ENCODE measurements around the gene ZNF619.

The ZNF619 gene

GRCh38 chr3:40511031-40511718 lies 34.3 kb downstream of the ZNF619 start:
- no peaks in the 10 kb centered on the region for H3K27me3 ChIP-seq (ENCODE audit: control insufficient read depth, insufficient read depth, low read length)
- H3K4me3 ChIP-seq (ENCODE audit: low read depth, low read length), result no peak overlapping the region
- no peaks in the 10 kb centered on the region for H3K9me3 ChIP-seq (ENCODE audit: control insufficient read depth, insufficient read depth, low read length)
- peaks cover 2% of the 10 kb centered on the region for H3K4me1 ChIP-seq (ENCODE audit: control insufficient read depth, insufficient read depth, low read length)
- no peak overlapping the region for H3K9ac ChIP-seq (ENCODE audit: low read depth, low read length)
- peaks cover 16% of the 10 kb centered on the region for H3K36me3 ChIP-seq (ENCODE audit: control insufficient read depth, insufficient read depth, low read length)

GRCh38 chr3:40516201-40516600 lies 39.3 kb downstream of the ZNF619 start:
- Histone ChIP-seq H3K4me1 (ENCODE audit: control insufficient read depth, insufficient read depth, low read length) (no peaks in the 10 kb centered on the region), H3K9ac (ENCODE audit: low read depth, low read length) (no peak overlapping the region), H3K4me3 (ENCODE audit: low read depth, low read length) (no peak overlapping the region), H3K36me3 (ENCODE audit: control insufficient read depth, insufficient read depth, low read length) (peaks cover 14% of the 10 kb centered on the region), H3K9me3 (ENCODE audit: control insufficient read depth, insufficient read depth, low read length) (no peaks in the 10 kb centered on the region), H3K27me3 (ENCODE audit: control insufficient read depth, insufficient read depth, low read length) (no peaks in the 10 kb centered on the region)

DNA sequence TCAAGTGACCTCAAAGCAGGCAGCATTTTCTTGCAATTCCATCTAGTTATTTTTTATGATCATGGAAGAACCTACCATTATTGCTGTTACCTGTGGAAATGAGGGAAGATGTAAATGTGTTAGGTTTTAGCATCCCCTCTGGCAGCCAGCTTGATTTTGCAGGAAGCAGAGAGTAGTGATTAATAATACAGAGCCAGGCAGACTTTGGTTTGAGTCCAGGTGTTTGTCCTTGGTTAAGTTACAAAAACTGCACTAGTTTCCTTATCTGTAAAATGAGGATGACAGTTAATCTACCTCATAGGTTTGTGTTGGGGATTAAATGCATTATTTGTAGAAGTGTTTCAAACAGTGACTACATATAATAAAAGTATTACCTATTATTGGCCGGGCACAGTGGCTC lies 41.1 kb downstream of the ZNF619 start:
- no peaks in the 10 kb centered on the region for H3K9me3 ChIP-seq (ENCODE audit: control insufficient read depth, insufficient read depth, low read length)
- peaks cover 10% of the 10 kb centered on the region for H3K36me3 ChIP-seq (ENCODE audit: control insufficient read depth, insufficient read depth, low read length)
- no peak overlapping the region for H3K9ac ChIP-seq (ENCODE audit: low read depth, low read length)
- no peaks in the 10 kb centered on the region for H3K4me1 ChIP-seq (ENCODE audit: control insufficient read depth, insufficient read depth, low read length)
- no peaks in the 10 kb centered on the region for H3K27me3 ChIP-seq (ENCODE audit: control insufficient read depth, insufficient read depth, low read length)
- H3K4me3 ChIP-seq (ENCODE audit: low read depth, low read length), result no peak overlapping the region

DNA sequence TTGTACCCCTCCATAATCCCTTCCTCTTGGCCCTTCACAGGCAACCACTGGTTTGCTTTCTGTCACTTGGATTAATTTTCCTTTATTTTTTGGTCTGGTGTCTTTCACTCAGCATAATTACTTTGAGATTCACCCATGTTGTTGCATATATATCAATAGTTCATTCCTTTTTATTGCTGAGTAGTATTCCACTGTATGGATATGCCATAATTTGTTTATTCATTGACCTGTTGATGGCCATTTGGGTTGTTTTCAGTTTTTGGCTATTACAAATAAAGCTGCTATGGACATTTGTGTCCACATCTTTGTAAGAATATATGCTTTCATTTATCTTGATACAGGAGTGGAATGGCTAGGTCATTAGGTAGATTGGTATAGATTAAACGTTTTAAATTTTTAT lies 41.9 kb downstream of the ZNF619 start:
- Histone ChIP-seq H3K4me3 (ENCODE audit: low read depth, low read length) (no peak overlapping the region), H3K9me3 (ENCODE audit: control insufficient read depth, insufficient read depth, low read length) (no peaks in the 10 kb centered on the region), H3K9ac (ENCODE audit: low read depth, low read length) (no peak overlapping the region), H3K4me1 (ENCODE audit: control insufficient read depth, insufficient read depth, low read length) (no peaks in the 10 kb centered on the region), H3K36me3 (ENCODE audit: control insufficient read depth, insufficient read depth, low read length) (peaks cover 10% of the 10 kb centered on the region), H3K27me3 (ENCODE audit: control insufficient read depth, insufficient read depth, low read length) (no peaks in the 10 kb centered on the region)

- H3K9ac ChIP-seq (ENCODE audit: low read depth, low read length), result no peak overlapping the region
These were observed 44.3 kb downstream of the ZNF619 start for GRCh38 chr3:40521254-40521653.

GRCh38 chr3:40523781-40524180 lies 46.9 kb downstream of the ZNF619 start:
- no peaks in the 10 kb centered on the region for H3K4me1 ChIP-seq (ENCODE audit: control insufficient read depth, insufficient read depth, low read length)
- H3K9me3 ChIP-seq (ENCODE audit: control insufficient read depth, insufficient read depth, low read length), result no peaks in the 10 kb centered on the region
- H3K9ac ChIP-seq (ENCODE audit: low read depth, low read length), result no peak overlapping the region
- no peaks in the 10 kb centered on the region for H3K36me3 ChIP-seq (ENCODE audit: control insufficient read depth, insufficient read depth, low read length)
- no peaks in the 10 kb centered on the region for H3K27me3 ChIP-seq (ENCODE audit: control insufficient read depth, insufficient read depth, low read length)
- H3K4me3 ChIP-seq (ENCODE audit: low read depth, low read length), result peak overlapping the region; percentile 76

More at GRCh38 chr3:40521254-40521653, 44.3 kb downstream of the ZNF619 start:
- Histone ChIP-seq H3K4me3 (ENCODE audit: low read depth, low read length) (no peak overlapping the region), H3K36me3 (ENCODE audit: control insufficient read depth, insufficient read depth, low read length) (peaks cover 4% of the 10 kb centered on the region), H3K27me3 (ENCODE audit: control insufficient read depth, insufficient read depth, low read length) (no peaks in the 10 kb centered on the region), H3K4me1 (ENCODE audit: control insufficient read depth, insufficient read depth, low read length) (no peaks in the 10 kb centered on the region), H3K9me3 (ENCODE audit: control insufficient read depth, insufficient read depth, low read length) (no peaks in the 10 kb centered on the region)

DNA sequence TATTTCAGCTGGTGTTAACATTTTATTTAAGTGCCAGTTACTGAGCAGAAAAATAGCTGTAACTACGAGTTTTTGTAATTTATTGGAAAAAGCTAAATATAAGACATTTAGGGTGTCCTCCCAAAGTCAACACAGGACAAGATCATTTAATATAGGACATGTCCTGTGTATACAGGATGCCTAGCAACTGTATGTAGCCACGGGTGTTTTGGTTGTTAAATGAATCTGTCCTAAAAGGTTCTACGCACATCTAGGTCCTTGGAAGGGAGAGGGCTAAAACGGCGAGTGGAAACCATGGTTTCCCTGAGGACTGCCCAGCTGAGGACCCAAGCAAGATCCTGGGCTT lies 47.3 kb downstream of the ZNF619 start:
- H3K4me3 ChIP-seq (ENCODE audit: low read depth, low read length), result peak overlapping the region; percentile 76
- H3K9me3 ChIP-seq (ENCODE audit: control insufficient read depth, insufficient read depth, low read length), result no peaks in the 10 kb centered on the region
- H3K9ac ChIP-seq (ENCODE audit: low read depth, low read length), result peak overlapping the region; percentile 90

GRCh38 chr3:40524568-40525285 lies 47.8 kb downstream of the ZNF619 start, which contains the start of gene ZNF621:
Gene ZNF621 (plus strand): TSS chr3:40524960. CDS start chr3:40525841, 881 bp downstream.
- no peaks in the 10 kb centered on the region for H3K36me3 ChIP-seq (ENCODE audit: control insufficient read depth, insufficient read depth, low read length)
- H3K4me3 ChIP-seq (ENCODE audit: low read depth, low read length), result peak within 1 kb of the TSS; percentile 76
- peak within 1 kb of the TSS; percentile 90 for H3K9ac ChIP-seq (ENCODE audit: low read depth, low read length)
- H3K4me1 ChIP-seq (ENCODE audit: control insufficient read depth, insufficient read depth, low read length), result no peaks in the 10 kb centered on the region
- H3K9me3 ChIP-seq (ENCODE audit: control insufficient read depth, insufficient read depth, low read length), result no peaks in the 10 kb centered on the region
- no peaks in the 10 kb centered on the region for H3K27me3 ChIP-seq (ENCODE audit: control insufficient read depth, insufficient read depth, low read length)

More for the DNA sequence above, 47.3 kb downstream of the ZNF619 start:
- no peaks in the 10 kb centered on the region for H3K27me3 ChIP-seq (ENCODE audit: control insufficient read depth, insufficient read depth, low read length)
- H3K36me3 ChIP-seq (ENCODE audit: control insufficient read depth, insufficient read depth, low read length), result no peaks in the 10 kb centered on the region
- H3K4me1 ChIP-seq (ENCODE audit: control insufficient read depth, insufficient read depth, low read length), result no peaks in the 10 kb centered on the region

DNA sequence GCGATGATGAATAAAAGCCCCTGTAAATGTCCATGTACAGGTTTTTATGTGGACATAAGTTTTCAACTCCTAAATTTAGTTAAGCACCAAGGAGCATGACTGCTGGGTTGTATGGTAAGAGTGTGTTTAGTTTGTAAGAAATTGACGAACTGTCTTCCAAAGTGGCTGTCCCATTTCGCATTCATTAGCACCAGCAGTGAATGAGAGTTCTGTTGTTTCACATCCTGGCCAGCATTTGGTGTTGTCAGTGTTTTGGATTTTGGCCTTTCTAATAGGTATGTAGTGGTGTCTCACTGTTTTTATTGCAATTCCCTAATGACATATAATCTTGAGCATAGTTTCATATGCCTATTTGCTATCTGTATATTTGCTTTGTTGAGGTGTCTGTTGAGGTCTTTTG lies 51.5 kb downstream of the ZNF619 start:
- Histone ChIP-seq H3K4me3 (ENCODE audit: low read depth, low read length) (no peak overlapping the region), H3K9ac (ENCODE audit: low read depth, low read length) (no peak overlapping the region), H3K4me1 (ENCODE audit: control insufficient read depth, insufficient read depth, low read length) (no peaks in the 10 kb centered on the region), H3K9me3 (ENCODE audit: control insufficient read depth, insufficient read depth, low read length) (no peaks in the 10 kb centered on the region), H3K36me3 (ENCODE audit: control insufficient read depth, insufficient read depth, low read length) (peaks cover 10% of the 10 kb centered on the region), H3K27me3 (ENCODE audit: control insufficient read depth, insufficient read depth, low read length) (no peaks in the 10 kb centered on the region)

DNA sequence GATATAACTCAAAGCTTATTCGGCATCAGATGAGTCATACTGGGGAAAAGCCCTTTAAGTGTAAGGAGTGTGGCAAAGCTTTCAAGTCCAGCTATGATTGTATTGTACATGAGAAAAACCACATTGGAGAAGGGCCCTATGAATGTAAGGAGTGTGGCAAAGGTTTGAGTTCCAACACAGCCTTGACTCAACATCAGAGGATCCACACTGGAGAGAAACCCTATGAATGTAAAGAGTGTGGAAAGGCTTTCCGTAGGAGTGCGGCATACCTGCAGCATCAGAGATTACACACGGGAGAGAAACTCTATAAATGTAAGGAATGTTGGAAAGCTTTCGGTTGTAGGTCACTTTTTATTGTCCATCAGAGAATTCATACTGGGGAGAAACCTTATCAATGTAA lies 55.3 kb downstream of the ZNF619 start:
- H3K9me3 ChIP-seq (ENCODE audit: control insufficient read depth, insufficient read depth, low read length), result no peaks in the 10 kb centered on the region
- H3K9ac ChIP-seq (ENCODE audit: low read depth, low read length), result no peak overlapping the region
- H3K4me3 ChIP-seq (ENCODE audit: low read depth, low read length), result no peak overlapping the region
- H3K36me3 ChIP-seq (ENCODE audit: control insufficient read depth, insufficient read depth, low read length), result peaks cover 10% of the 10 kb centered on the region
- H3K4me1 ChIP-seq (ENCODE audit: control insufficient read depth, insufficient read depth, low read length), result no peaks in the 10 kb centered on the region
- no peaks in the 10 kb centered on the region for H3K27me3 ChIP-seq (ENCODE audit: control insufficient read depth, insufficient read depth, low read length)

DNA sequence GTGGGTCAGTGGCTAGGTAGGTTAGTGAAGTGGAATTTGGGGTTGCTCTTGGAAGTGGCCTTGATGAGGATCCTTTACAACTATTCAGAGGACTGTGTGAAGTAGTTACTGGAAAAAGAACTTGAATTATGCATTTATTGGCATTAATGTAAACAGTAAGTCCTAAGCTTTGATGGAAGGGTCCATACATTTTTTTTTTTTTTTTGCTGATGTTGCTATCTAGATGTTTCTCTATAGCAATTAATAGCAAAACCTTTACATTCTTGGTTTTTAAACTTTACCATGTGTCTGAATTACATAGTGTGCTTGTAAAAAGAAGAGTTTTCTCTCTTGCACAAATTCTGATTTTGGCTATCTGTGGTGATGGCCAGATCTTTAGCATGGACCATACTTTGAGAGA lies 57.4 kb downstream of the ZNF619 start:
- H3K9ac ChIP-seq (ENCODE audit: low read depth, low read length), result no peak overlapping the region
- no peak overlapping the region for H3K4me3 ChIP-seq (ENCODE audit: low read depth, low read length)
- H3K9me3 ChIP-seq (ENCODE audit: control insufficient read depth, insufficient read depth, low read length), result no peaks in the 10 kb centered on the region
- H3K36me3 ChIP-seq (ENCODE audit: control insufficient read depth, insufficient read depth, low read length), result peaks cover 17% of the 10 kb centered on the region
- H3K4me1 ChIP-seq (ENCODE audit: control insufficient read depth, insufficient read depth, low read length), result no peaks in the 10 kb centered on the region
- no peaks in the 10 kb centered on the region for H3K27me3 ChIP-seq (ENCODE audit: control insufficient read depth, insufficient read depth, low read length)
